Keratinocyte (primary cell): ENCODE results near the gene HCN4. TPM values are rescaled to one million over a fixed set of nuclear protein-coding genes. Genes with fewer than 3 reads are reported as not detected.

ENCODE experiments used
- DNase-seq: peaks from one replicate; pipeline ENCODE4 v3.0.0-alpha.2; 2011; ENCODE audit warnings: low read depth, missing footprints, low spot score
- FAIRE-seq: peaks from 2 replicates; lab custom pipeline; 2011; peaks lifted over from hg19 to GRCh38; lab: Jason Lieb, UNC
- H2AFZ ChIP-seq: 2 replicates; pipeline ENCODE4 v1.6.0; 2012; ENCODE audit warnings: low read length, control low read depth, inconsistent platforms; ENCODE audit not compliant: control insufficient read depth
- H3K27ac ChIP-seq: 2 replicates; pipeline ENCODE4 v1.5.1; 2011; ENCODE audit warnings: low read length; ENCODE audit not compliant: control insufficient read depth, insufficient read depth
- H3K27me3 ChIP-seq: 3 replicates; pipeline ENCODE4 v1.6.0; 2011; ENCODE audit warnings: low read length; ENCODE audit not compliant: control insufficient read depth, insufficient read depth; ENCODE audit errors: extremely low read depth
- H3K36me3 ChIP-seq, 2 experiments: 2 replicates in 1 of 2; 3 replicates in 1 of 2; pipeline ENCODE4 v1.5.1; 2011; ENCODE audit warnings: low read length in 2 of 2, mild to moderate bottlenecking in 1 of 2; ENCODE audit not compliant: control insufficient read depth in 2 of 2, insufficient read depth in 2 of 2; ENCODE audit errors: extremely low read depth in 1 of 2
- H3K4me1 ChIP-seq: 3 replicates; pipeline ENCODE4 v1.5.1; 2011; ENCODE audit warnings: low read length; ENCODE audit not compliant: control insufficient read depth, insufficient read depth; ENCODE audit errors: extremely low read depth
- H3K4me2 ChIP-seq: 3 replicates; pipeline ENCODE4 v1.6.0; 2011; ENCODE audit warnings: low read depth, low read length; ENCODE audit not compliant: control insufficient read depth, insufficient read depth; ENCODE audit errors: extremely low read depth
- H3K4me3 ChIP-seq, 3 experiments: fragments of 200-600 bp in 1 of 3; sonication (generic) in 1 of 3; 2 replicates in 2 of 3; 3 replicates in 1 of 3; pipeline ENCODE4 v1.5.1; 2011 to 2016; ENCODE audit warnings: low read length in 3 of 3, mild to moderate bottlenecking in 3 of 3, control low read depth in 2 of 3, inconsistent platforms in 1 of 3, low read depth in 1 of 3, mixed read lengths in 1 of 3, mixed run types in 1 of 3, moderate library complexity in 1 of 3; ENCODE audit not compliant: control insufficient read depth in 2 of 3, insufficient read depth in 2 of 3; ENCODE audit errors: extremely low read depth in 1 of 3
- H3K79me2 ChIP-seq: 2 replicates; pipeline ENCODE4 v1.6.0; 2012; ENCODE audit warnings: low read length; ENCODE audit not compliant: control insufficient read depth, insufficient read depth
- H3K9ac ChIP-seq: 3 replicates; pipeline ENCODE4 v1.6.0; 2011; ENCODE audit warnings: low read length; ENCODE audit not compliant: control insufficient read depth, insufficient read depth; ENCODE audit errors: extremely low read depth
- H3K9me1 ChIP-seq: 3 replicates; pipeline ENCODE4 v1.6.0; 2011; ENCODE audit warnings: low read length; ENCODE audit not compliant: control insufficient read depth, insufficient read depth; ENCODE audit errors: extremely low read depth
- H3K9me3 ChIP-seq: 2 replicates; pipeline ENCODE4 v1.5.1; 2012; ENCODE audit warnings: low read depth, low read length; ENCODE audit not compliant: control insufficient read depth
- H4K20me1 ChIP-seq: 3 replicates; pipeline ENCODE4 v1.6.0; 2011; ENCODE audit warnings: low read length; ENCODE audit not compliant: control insufficient read depth, insufficient read depth; ENCODE audit errors: extremely low read depth
- EZH2 ChIP-seq: IDR thresholded peaks from one replicate; pipeline ENCODE4 v1.6.1; 2012; ENCODE audit warnings: inconsistent platforms, mild to moderate bottlenecking, low read length, moderate library complexity
- dilution Hi-C: fragments of 300-500 bp; cut with MboI; formaldehyde crosslinking; loops from one replicate; pipeline ENCODE4 v1.7.0; 2020; ENCODE audit warnings: low sequenced_read_pairs; ENCODE audit not compliant: extremely low pct_ligation_motif_present
- polyA plus RNA-seq, 5 experiments: library from polyadenylated mRNA; depleted of rRNA in 3 of 5; stranded (reverse) in 3 of 5; stranded (forward) in 1 of 5; unstranded in 1 of 5; fragments of >200 nt; gene quantifications; 1 replicate in 1 of 5; 2 replicates in 3 of 5; 3 replicates in 1 of 5; pipeline versions ENCODE4 v1.2.1 to v1.2.3, GENCODE V29; 2011 to 2012; ENCODE audit warnings: missing spikeins in 2 of 5, low read depth in 1 of 5, low replicate concordance in 1 of 5
- TF ChIP-seq, protein P1 (sequence below), 3 experiments: IDR thresholded peaks in 1 of 3; conservative IDR thresholded peaks in 1 of 3; optimal IDR thresholded peaks in 1 of 3; 2 replicates in 2 of 3; 3 replicates in 1 of 3; pipeline versions ENCODE3 to v1.5.1; 2011; ENCODE audit warnings: low read length in 3 of 3, mild to moderate bottlenecking in 3 of 3, moderate library complexity in 2 of 3, control low read depth in 1 of 3, inconsistent platforms in 1 of 3; ENCODE audit not compliant: insufficient read depth in 2 of 3; ENCODE audit errors: extremely low read depth in 1 of 3

Gene HCN4
- polyA plus RNA-seq, 1 donor (not counting 4 experiments of a cell fraction or from before 2014, with no cell fraction given), result not detected

DNA sequence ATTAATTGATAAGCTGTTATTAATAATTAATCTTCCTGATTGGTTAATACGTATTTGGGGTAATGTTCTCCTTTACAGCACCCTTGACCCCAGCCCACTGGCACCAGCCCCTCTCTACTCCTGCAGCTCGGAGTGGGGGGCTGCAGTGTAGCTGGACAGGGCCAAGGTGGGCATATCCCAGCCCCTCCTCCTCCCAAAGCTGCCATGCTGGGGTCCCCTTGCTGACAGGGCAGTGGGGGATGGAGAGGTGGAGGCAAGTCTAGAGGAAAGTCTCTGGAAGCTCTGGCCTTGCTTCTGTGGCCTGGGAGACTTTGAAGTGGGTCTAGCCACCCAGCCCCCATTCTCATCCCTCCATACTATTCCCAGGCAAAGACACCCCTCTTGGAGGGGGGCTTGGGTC lies 35.8 kb downstream of the HCN4 start:
- Histone ChIP-seq H3K27ac (no peak overlapping the region), H3K9ac (no peak overlapping the region), H3K4me1 (no peaks in the 10 kb centered on the region), H3K9me1 (no peaks in the 10 kb centered on the region), H3K9me3 (no peaks in the 10 kb centered on the region), H3K4me2 (no peak overlapping the region), H3K36me3 (no peaks in the 10 kb centered on the region), H3K79me2 (no peaks in the 10 kb centered on the region), H4K20me1 (no peaks in the 10 kb centered on the region), H3K4me3 (no peak overlapping the region), H2AFZ (no peak overlapping the region), H3K27me3 (peaks cover 7% of the 10 kb centered on the region)
- no peak for DNase-seq
- no peak for FAIRE-seq
- dilution Hi-C loops, result no loop called here
- TF ChIP-seq EZH2, result no peak
- TF ChIP-seq, protein P1, sequence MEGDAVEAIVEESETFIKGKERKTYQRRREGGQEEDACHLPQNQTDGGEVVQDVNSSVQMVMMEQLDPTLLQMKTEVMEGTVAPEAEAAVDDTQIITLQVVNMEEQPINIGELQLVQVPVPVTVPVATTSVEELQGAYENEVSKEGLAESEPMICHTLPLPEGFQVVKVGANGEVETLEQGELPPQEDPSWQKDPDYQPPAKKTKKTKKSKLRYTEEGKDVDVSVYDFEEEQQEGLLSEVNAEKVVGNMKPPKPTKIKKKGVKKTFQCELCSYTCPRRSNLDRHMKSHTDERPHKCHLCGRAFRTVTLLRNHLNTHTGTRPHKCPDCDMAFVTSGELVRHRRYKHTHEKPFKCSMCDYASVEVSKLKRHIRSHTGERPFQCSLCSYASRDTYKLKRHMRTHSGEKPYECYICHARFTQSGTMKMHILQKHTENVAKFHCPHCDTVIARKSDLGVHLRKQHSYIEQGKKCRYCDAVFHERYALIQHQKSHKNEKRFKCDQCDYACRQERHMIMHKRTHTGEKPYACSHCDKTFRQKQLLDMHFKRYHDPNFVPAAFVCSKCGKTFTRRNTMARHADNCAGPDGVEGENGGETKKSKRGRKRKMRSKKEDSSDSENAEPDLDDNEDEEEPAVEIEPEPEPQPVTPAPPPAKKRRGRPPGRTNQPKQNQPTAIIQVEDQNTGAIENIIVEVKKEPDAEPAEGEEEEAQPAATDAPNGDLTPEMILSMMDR (optimal IDR thresholded peaks at IDR 0.05 in 1 of 3, IDR thresholded peaks at IDR 0.05 in 1 of 3, conservative IDR thresholded peaks at IDR 0.05 in 1 of 3; ENCODE audit: extremely low read depth in 1 of 3, insufficient read depth in 2 of 3, low read length in 3 of 3), result no peak

GRCh38 chr15:73331991-73332925 lies 36.5 kb downstream of the HCN4 start:
- Histone ChIP-seq H3K27ac (no peak overlapping the region), H3K79me2 (no peaks in the 10 kb centered on the region), H3K9me3 (no peaks in the 10 kb centered on the region), H3K4me2 (no peak overlapping the region), H4K20me1 (no peaks in the 10 kb centered on the region), H3K27me3 (peaks cover 7% of the 10 kb centered on the region), H3K36me3 (no peaks in the 10 kb centered on the region), H3K9ac (no peak overlapping the region), H3K4me1 (no peaks in the 10 kb centered on the region), H3K9me1 (no peaks in the 10 kb centered on the region), H2AFZ (no peak overlapping the region), H3K4me3 (no peak overlapping the region)
- FAIRE-seq (no peak), DNase-seq (no peak)
- TF ChIP-seq, protein P1 (optimal IDR thresholded peaks at IDR 0.05 in 1 of 3, IDR thresholded peaks at IDR 0.05 in 1 of 3, conservative IDR thresholded peaks at IDR 0.05 in 1 of 3; ENCODE audit: extremely low read depth in 1 of 3, insufficient read depth in 2 of 3, low read length in 3 of 3), result no peak
- TF ChIP-seq EZH2, result no peak
- dilution Hi-C loops, result no loop called here
